GM23338 (cell line): ENCODE data around the gene KCNT2. TPM values are rescaled to one million over a fixed set of nuclear protein-coding genes. Genes with fewer than 3 reads are reported as not detected.

Experiments
- ATAC-seq: fragments of 200-7000 bp; cut with Tn5 transposase; 3 replicates; pipeline ENCODE4 v1.9.1; 2020
- DNase-seq: peaks from one replicate; pipeline ENCODE4 v3.0.0-alpha.2; 2015; ENCODE audit warnings: low spot score
- H2AFZ ChIP-seq: fragments of 200-600 bp; sonication (generic); 2 replicates; pipeline ENCODE4 v1.8.0; 2016; ENCODE audit warnings: antibody characterized with exemption, mild to moderate bottlenecking, moderate library complexity
- H3F3A ChIP-seq: fragments of 200-600 bp; sonication (generic); replicated peaks from 2 replicates; pipeline ENCODE4 v1.8.0; 2017; ENCODE audit warnings: antibody characterized with exemption, mixed run types, low read depth
- H3K27ac ChIP-seq: fragments of 200-600 bp; sonication (generic); 2 replicates; pipeline ENCODE4 v1.6.1; 2016; ENCODE audit warnings: low read depth
- H3K27me3 ChIP-seq: fragments of 200-600 bp; sonication (generic); 2 replicates; pipeline ENCODE4 v1.8.0; 2016; ENCODE audit warnings: mild to moderate bottlenecking, mixed run types, moderate library complexity; ENCODE audit not compliant: insufficient read depth
- H3K36me3 ChIP-seq: fragments of 200-600 bp; sonication (generic); 2 replicates; pipeline ENCODE4 v1.8.0; 2016; ENCODE audit warnings: mild to moderate bottlenecking; ENCODE audit not compliant: insufficient read depth
- H3K4me1 ChIP-seq: fragments of 200-600 bp; sonication (generic); 2 replicates; pipeline ENCODE4 v1.8.0; 2016; ENCODE audit warnings: mild to moderate bottlenecking, moderate library complexity; ENCODE audit not compliant: insufficient read depth
- H3K4me2 ChIP-seq: fragments of 200-600 bp; sonication (generic); 2 replicates; pipeline ENCODE4 v1.7.1; 2017; ENCODE audit warnings: mixed run types
- H3K4me3 ChIP-seq: fragments of 200-600 bp; sonication (generic); 2 replicates; pipeline ENCODE4 v1.6.1; 2016; ENCODE audit warnings: mixed run types
- H3K79me2 ChIP-seq: fragments of 200-600 bp; sonication (generic); replicated peaks from 2 replicates; pipeline ENCODE4 v1.8.0; 2017; ENCODE audit warnings: mild to moderate bottlenecking; ENCODE audit not compliant: insufficient read depth
- H3K9me2 ChIP-seq: fragments of 200-600 bp; sonication (generic); 2 replicates; pipeline ENCODE4 v1.8.0; 2017; ENCODE audit not compliant: insufficient read depth
- H4K20me1 ChIP-seq: fragments of 200-600 bp; sonication (generic); replicated peaks from 2 replicates; pipeline ENCODE4 v1.8.0; 2017; ENCODE audit warnings: mild to moderate bottlenecking; ENCODE audit not compliant: insufficient read depth
- H3K27ac Mint-ChIP-seq: 2 replicates; pipeline ENCODE4 v1.8.0; 2020; ENCODE audit warnings: inconsistent platforms, mild to moderate bottlenecking, moderate library complexity, mixed read lengths
- H3K27me3 Mint-ChIP-seq: 3 replicates; pipeline ENCODE4 v1.8.0; 2022; ENCODE audit warnings: low read depth, mild to moderate bottlenecking, moderate library complexity, mixed read lengths, inconsistent platforms; ENCODE audit not compliant: insufficient read depth, poor library complexity
- H3K36me3 Mint-ChIP-seq: 3 replicates; pipeline ENCODE4 v1.8.0; 2021; ENCODE audit warnings: low read depth, mild to moderate bottlenecking, inconsistent platforms, moderate library complexity, mixed read lengths
- H3K4me1 Mint-ChIP-seq: 3 replicates; pipeline ENCODE4 v1.8.0; 2020; ENCODE audit warnings: mild to moderate bottlenecking, inconsistent platforms, mixed read lengths
- H3K4me3 Mint-ChIP-seq: 3 replicates; pipeline ENCODE4 v1.8.0; 2021; ENCODE audit warnings: moderate library complexity, mild to moderate bottlenecking, inconsistent platforms, mixed read lengths
- H3K9me3 Mint-ChIP-seq: 3 replicates; pipeline ENCODE4 v1.8.0; 2020; ENCODE audit warnings: moderate library complexity, mild to moderate bottlenecking, inconsistent platforms, mixed read lengths
- CREB1 ChIP-seq: fragments of 250-450 bp; sonication (Bioruptor Pico); IDR thresholded peaks from 2 replicates; pipeline ENCODE4 v1.5.0; 2020; ENCODE audit warnings: low read depth, mild to moderate bottlenecking, moderate library complexity
- CTCF ChIP-seq, 2 experiments: fragments of 200-600 bp in 1 of 2; sonication (generic) in 1 of 2; conservative IDR thresholded peaks; 2 replicates each; pipeline versions ENCODE4 v1.5.1 to v1.6.1; 2016 to 2017; ENCODE audit warnings: antibody characterized with exemption in 2 of 2, low read depth in 2 of 2, mild to moderate bottlenecking in 2 of 2, moderate library complexity in 1 of 2
- ETS1 ChIP-seq: IDR thresholded peaks from 2 replicates; pipeline ENCODE4 v1.6.1; 2016; ENCODE audit warnings: antibody characterized with exemption
- EZH2 ChIP-seq: fragments of 200-600 bp; sonication (generic); IDR thresholded peaks from one replicate; pipeline ENCODE4 v1.8.0; 2017; ENCODE audit warnings: antibody characterized with exemption, mild to moderate bottlenecking, low read depth; ENCODE audit not compliant: unreplicated experiment
- EZH2phosphoT487 ChIP-seq: fragments of 200-600 bp; sonication (generic); IDR thresholded peaks from one replicate; pipeline ENCODE4 v1.8.1; 2018; ENCODE audit warnings: antibody characterized with exemption; ENCODE audit not compliant: unreplicated experiment
- JUNB ChIP-seq: IDR thresholded peaks from one replicate; pipeline ENCODE4 v1.6.1; 2016; ENCODE audit warnings: antibody characterized with exemption; ENCODE audit not compliant: unreplicated experiment
- NANOG ChIP-seq: IDR thresholded peaks from 2 replicates; pipeline ENCODE4 v1.6.1; 2016; ENCODE audit warnings: antibody characterized with exemption, borderline replicate concordance
- POLR2AphosphoS5 ChIP-seq: IDR thresholded peaks from 2 replicates; pipeline ENCODE4 v1.6.1; 2016; ENCODE audit warnings: antibody characterized with exemption, low read depth
- REST ChIP-seq: IDR thresholded peaks from one replicate; pipeline ENCODE4 v1.6.1; 2018; ENCODE audit warnings: antibody characterized with exemption; ENCODE audit not compliant: unreplicated experiment
- STAT1 ChIP-seq: IDR thresholded peaks from one replicate; pipeline ENCODE4 v1.6.1; 2016; ENCODE audit warnings: antibody characterized with exemption; ENCODE audit not compliant: unreplicated experiment
- ZNF114 ChIP-seq: fragments of 250-450 bp; sonication (Bioruptor Pico); IDR thresholded peaks from 2 replicates; pipeline ENCODE4 v1.5.0; 2020; ENCODE audit warnings: mild to moderate bottlenecking, moderate library complexity
- ZNF331 ChIP-seq: fragments of 250-450 bp; sonication (Bioruptor Pico); IDR thresholded peaks from 2 replicates; pipeline ENCODE4 v1.5.0; 2020; ENCODE audit warnings: low read depth, mild to moderate bottlenecking, moderate library complexity
- ZNF462 ChIP-seq: fragments of 250-450 bp; sonication (Bioruptor Pico); IDR thresholded peaks from 2 replicates; pipeline ENCODE4 v1.5.0; 2020; ENCODE audit warnings: mild to moderate bottlenecking, moderate library complexity
- polyA plus RNA-seq: library from polyadenylated mRNA; unstranded; fragments of >200 nt; fragmentation: Nextera tagmentation; extraction: Ambion mirVana; gene quantifications from 2 replicates; pipeline ENCODE4 v1.2.1, GENCODE V29; 2016
- total RNA-seq: library from RNA; depleted of rRNA; stranded (reverse); fragments of >200 nt; shearing (Covaris generic); gene quantifications from 2 replicates; pipeline ENCODE4 v1.2.3, GENCODE V29; 2014

Gene KCNT2
- total and polyA plus RNA-seq, 2 experiments from 2014 or later: 5.4 to 13.4 TPM

- Histone ChIP-seq H3K27me3 (no peaks in the 10 kb centered on the region), H3F3A (no peaks in the 10 kb centered on the region), H4K20me1 (no peaks in the 10 kb centered on the region), H3K4me2 (no peak overlapping the region), H2AFZ (no peak overlapping the region), H3K79me2 (no peaks in the 10 kb centered on the region), H3K4me3 (no peak overlapping the region), H3K27ac (no peak overlapping the region), H3K9me2 (0 out of 2 replicates have a peak, but pooled peaks cover 4% of the 10 kb centered on the region), H3K36me3 (no peaks in the 10 kb centered on the region), H3K4me1 (no peaks in the 10 kb centered on the region)
- H3K4me3 Mint-ChIP-seq: no peak overlapping the region
- DNase-seq: no peak
- no peaks in the 10 kb centered on the region; the same call in 2 of the 3 replicates for H3K4me1 Mint-ChIP-seq
- ATAC-seq: no peak
- H3K27me3 Mint-ChIP-seq: no peaks in the 10 kb centered on the region
- H3K36me3 Mint-ChIP-seq: peaks cover 11% of the 10 kb centered on the region
- H3K9me3 Mint-ChIP-seq: peaks cover 5% of the 10 kb centered on the region
- no peak for TF ChIP-seq CTCF (conservative IDR thresholded peaks at IDR 0.05; ENCODE audit: low read depth in 2 of 2)
- TF ChIP-seq POLR2AphosphoS5: no peak
- TF ChIP-seq JUNB: no peak
- no peak for TF ChIP-seq CREB1 (CRISPR knock-in tag)
- no peak for TF ChIP-seq EZH2phosphoT487
- no peak for TF ChIP-seq ZNF462 (CRISPR knock-in tag)
- TF ChIP-seq ZNF114 (CRISPR knock-in tag): no peak
- TF ChIP-seq EZH2: no peak
- no peak for TF ChIP-seq NANOG
- TF ChIP-seq STAT1: no peak
- no peak for TF ChIP-seq REST
- TF ChIP-seq ZNF331 (CRISPR knock-in tag): no peak
- no peak for TF ChIP-seq ETS1
- no peak overlapping the region; the same call in 1 of the 2 replicates for H3K27ac Mint-ChIP-seq
These were observed 378.7 kb downstream of the KCNT2 start for GRCh38 chr1:196229546-196229945.
